GM15510 (cell line): ENCODE measurements around the gene PSMB8.

Source experiments
- POLR2A ChIP-seq: IDR thresholded peaks from 3 replicates; pipeline ENCODE4 v1.6.1; 2011; ENCODE audit warnings: borderline replicate concordance; ENCODE audit not compliant: insufficient read length; ENCODE audit errors: extremely low read depth

Gene PSMB8

DNA sequence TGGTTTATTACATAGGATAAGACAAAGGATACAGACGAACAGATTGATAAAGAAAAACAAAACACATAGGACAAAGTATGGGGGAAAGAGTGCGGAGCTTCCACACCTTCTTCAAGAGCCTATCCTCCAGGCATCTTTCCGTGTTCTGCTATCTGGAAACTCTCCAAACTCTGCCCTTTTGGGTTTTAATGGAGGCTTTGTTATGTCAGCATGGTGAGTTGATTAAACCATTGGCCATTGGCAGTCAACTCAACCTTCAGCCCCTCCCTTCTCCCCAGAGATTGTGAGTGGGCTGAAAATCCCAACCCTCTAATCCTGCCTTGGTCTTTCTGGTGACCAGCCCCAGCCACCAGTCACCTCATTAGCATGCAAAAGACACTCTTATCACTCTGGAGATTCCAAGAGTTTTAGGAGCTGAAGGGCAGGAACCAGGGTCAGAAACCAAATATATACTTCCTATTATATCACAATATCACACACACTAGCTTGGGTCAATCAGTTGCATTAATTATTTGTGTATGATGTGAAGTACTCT is 50.9 kb downstream of the PSMB8 start:
- TF ChIP-seq POLR2A: no peak
